Trophoblast cell (in vitro differentiated cells and primary cell): Measurements from ENCODE around the gene RPS19.

Experiments used
- DNase-seq, 2 donors: peaks; one replicate each; pipeline ENCODE4 v3.0.0-alpha.2; 2016
- H2AFZ ChIP-seq: 2 replicates; pipeline ENCODE4 v1.6.1; 2013; ENCODE audit warnings: low read length, moderate library complexity, mild to moderate bottlenecking; ENCODE audit not compliant: insufficient read depth, poor library complexity
- H2AK5ac ChIP-seq: 2 replicates; pipeline ENCODE4 v1.6.1; 2013; ENCODE audit warnings: mild to moderate bottlenecking, low read length
- H2BK120ac ChIP-seq: 2 replicates; pipeline ENCODE4 v1.6.1; 2013; ENCODE audit warnings: low read length, mild to moderate bottlenecking, moderate library complexity; ENCODE audit not compliant: insufficient read depth, poor library complexity
- H2BK12ac ChIP-seq: 2 replicates; pipeline ENCODE4 v1.6.1; 2013; ENCODE audit warnings: mild to moderate bottlenecking, low read length, moderate library complexity
- H2BK5ac ChIP-seq: 2 replicates; pipeline ENCODE4 v1.6.1; 2013; ENCODE audit warnings: low read length, low read depth, moderate library complexity, mild to moderate bottlenecking; ENCODE audit not compliant: poor library complexity
- H3K14ac ChIP-seq: 2 replicates; pipeline ENCODE4 v1.6.1; 2013; ENCODE audit warnings: mild to moderate bottlenecking, low read length
- H3K18ac ChIP-seq: 2 replicates; pipeline ENCODE4 v1.6.1; 2013; ENCODE audit warnings: mild to moderate bottlenecking, low read length
- H3K23ac ChIP-seq: 2 replicates; pipeline ENCODE4 v1.6.1; 2013; ENCODE audit warnings: low read length
- H3K27ac ChIP-seq: 2 replicates; pipeline ENCODE4 v1.5.1; 2013; ENCODE audit warnings: low read depth, mild to moderate bottlenecking, inconsistent platforms, low read length, moderate library complexity
- H3K27me3 ChIP-seq: 2 replicates; pipeline ENCODE4 v1.6.1; 2013; ENCODE audit warnings: inconsistent platforms, mild to moderate bottlenecking, low read length, moderate library complexity; ENCODE audit not compliant: insufficient read depth
- H3K36me3 ChIP-seq, 2 experiments: 1 replicate in 1 of 2; 2 replicates in 1 of 2; pipeline ENCODE4 v1.6.1; 2013; ENCODE audit warnings: low read length in 2 of 2, mild to moderate bottlenecking in 2 of 2, moderate library complexity in 1 of 2; ENCODE audit not compliant: insufficient read depth in 2 of 2, control insufficient read depth in 1 of 2
- H3K4ac ChIP-seq: 2 replicates; pipeline ENCODE4 v1.6.1; 2013; ENCODE audit warnings: low read depth, mild to moderate bottlenecking, low read length, moderate library complexity
- H3K4me1 ChIP-seq, 2 experiments: 1 replicate in 1 of 2; 2 replicates in 1 of 2; pipeline ENCODE4 v1.6.1; 2013; ENCODE audit warnings: low read length in 2 of 2, mild to moderate bottlenecking in 2 of 2, moderate library complexity in 1 of 2; ENCODE audit not compliant: insufficient read depth in 2 of 2, control insufficient read depth in 1 of 2
- H3K4me2 ChIP-seq: 2 replicates; pipeline ENCODE4 v1.6.1; 2013; ENCODE audit warnings: inconsistent platforms, mild to moderate bottlenecking, low read length, moderate library complexity
- H3K4me3 ChIP-seq: 2 replicates; pipeline ENCODE4 v1.5.1; 2013; ENCODE audit warnings: mild to moderate bottlenecking, low read depth, low read length, inconsistent platforms
- H3K79me1 ChIP-seq: one replicate; pipeline ENCODE4 v1.6.1; 2013; ENCODE audit warnings: low read length
- H3K79me2 ChIP-seq: 2 replicates; pipeline ENCODE4 v1.6.1; 2013; ENCODE audit warnings: low read length, mild to moderate bottlenecking; ENCODE audit not compliant: control insufficient read depth, insufficient read depth, poor library complexity
- H3K9ac ChIP-seq: 2 replicates; pipeline ENCODE4 v1.6.1; 2013; ENCODE audit warnings: mild to moderate bottlenecking, low read length
- H3K9me3 ChIP-seq: 2 replicates; pipeline ENCODE4 v1.6.1; 2013; ENCODE audit warnings: low read depth, mild to moderate bottlenecking, control low read depth, inconsistent platforms, low read length; ENCODE audit not compliant: insufficient read depth
- H4K12ac ChIP-seq: 2 replicates; pipeline ENCODE4 v1.6.1; 2013; ENCODE audit warnings: low read depth, mild to moderate bottlenecking, low read length, moderate library complexity
- H4K8ac ChIP-seq: 2 replicates; pipeline ENCODE4 v1.6.1; 2013; ENCODE audit warnings: low read depth, mild to moderate bottlenecking, low read length, moderate library complexity
- H4K91ac ChIP-seq: one replicate; pipeline ENCODE4 v1.6.1; 2013; ENCODE audit warnings: low read depth, mild to moderate bottlenecking, low read length, moderate library complexity
- WGBS: extraction: QIAGEN DNeasy Blood & Tissue Kit; methylation state at CpG from one replicate; pipeline ENCODE4 v1.1.7; 2013; ENCODE audit warnings: missing lambda C conversion rate; ENCODE audit not compliant: insufficient read length, insufficient coverage; ENCODE audit errors: extremely low coverage; 5-methylcytosine and 5-hydroxymethylcytosine counted together

The RPS19 gene

GRCh38 chr19:41897820-41898219 lies 37.8 kb downstream of the RPS19 start:
- H2AFZ ChIP-seq: no peak overlapping the region
- H3K14ac ChIP-seq: no peak overlapping the region
- no peak overlapping the region for H2BK5ac ChIP-seq
- no peak overlapping the region for H2BK120ac ChIP-seq
- H3K79me1 ChIP-seq: no peaks in the 10 kb centered on the region
- H4K12ac ChIP-seq: no peak overlapping the region
- H3K9ac ChIP-seq: no peak overlapping the region
- H3K27ac ChIP-seq: no peak overlapping the region
- peaks cover 65% of the 10 kb centered on the region in 2 experiments for H3K36me3 ChIP-seq
- no peak overlapping the region for H2BK12ac ChIP-seq
- no peaks in the 10 kb centered on the region for H3K4me1 ChIP-seq
- H4K8ac ChIP-seq: no peak overlapping the region
- H3K9me3 ChIP-seq: no peaks in the 10 kb centered on the region
- H3K4me3 ChIP-seq: no peak overlapping the region
- no peak overlapping the region for H3K18ac ChIP-seq
- no CpG with 5 or more reads among the region's 24 CpGs for WGBS
- H3K4ac ChIP-seq: no peak overlapping the region
- DNase-seq: no peak
- H4K91ac ChIP-seq: no peak overlapping the region
- no peaks in the 10 kb centered on the region for H3K27me3 ChIP-seq
- no peaks in the 10 kb centered on the region for H3K79me2 ChIP-seq
- no peak overlapping the region for H3K4me2 ChIP-seq
- no peak overlapping the region for H3K23ac ChIP-seq
- H2AK5ac ChIP-seq: no peak overlapping the region

- Histone ChIP-seq H3K36me3 (peaks cover 66 to 69% of the 10 kb centered on the region in 2 experiments), H3K79me1 (no peaks in the 10 kb centered on the region), H2BK12ac (no peak overlapping the region), H3K4ac (no peak overlapping the region), H3K23ac (no peak overlapping the region), H4K12ac (no peak overlapping the region), H3K18ac (no peak overlapping the region), H3K27me3 (no peaks in the 10 kb centered on the region), H3K4me2 (no peak overlapping the region), H2AK5ac (no peak overlapping the region), H3K4me3 (no peak overlapping the region), H2AFZ (no peak overlapping the region), H3K14ac (no peak overlapping the region), H3K9ac (no peak overlapping the region), H4K8ac (no peak overlapping the region), H3K79me2 (no peaks in the 10 kb centered on the region), H3K4me1 (no peaks in the 10 kb centered on the region), H3K27ac (no peak overlapping the region), H3K9me3 (no peaks in the 10 kb centered on the region), H4K91ac (no peak overlapping the region), H2BK5ac (no peak overlapping the region), H2BK120ac (no peak overlapping the region)
- DNase-seq: no peak
- no CpG with 5 or more reads among the region's 15 CpGs for WGBS
These were observed 38.2 kb downstream of the RPS19 start for GRCh38 chr19:41898235-41898634.

DNA sequence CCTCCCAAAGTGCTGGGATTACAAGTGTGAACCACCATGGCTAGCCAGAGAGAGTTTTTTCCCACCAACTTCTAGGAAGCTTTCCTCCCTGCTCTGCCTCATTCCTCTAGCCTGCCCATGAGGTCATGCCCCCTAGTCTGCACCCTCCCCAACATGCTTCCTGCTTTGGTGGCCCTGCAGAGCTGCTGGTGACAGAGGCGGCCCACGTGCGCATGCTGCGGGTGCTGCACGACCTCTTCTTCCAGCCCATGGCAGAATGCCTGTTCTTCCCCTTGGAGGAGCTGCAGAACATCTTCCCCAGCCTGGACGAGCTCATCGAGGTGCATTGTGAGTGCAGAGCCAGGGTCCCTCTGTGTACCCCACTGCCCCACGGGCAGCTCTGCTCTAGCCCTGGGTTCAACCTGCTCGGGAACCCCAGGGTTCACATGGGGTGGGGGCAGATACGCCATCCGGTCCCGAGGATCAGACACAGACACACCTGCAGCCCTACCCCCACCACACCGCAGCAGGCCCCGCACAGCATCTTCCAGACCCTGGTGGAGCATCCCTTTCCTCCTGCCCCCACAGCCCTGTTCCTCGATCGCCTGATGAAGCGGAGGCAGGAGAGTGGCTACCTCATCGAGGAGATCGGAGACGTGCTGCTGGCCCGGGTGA lies 41.8 kb downstream of the RPS19 start:
- Histone ChIP-seq H3K27ac (no peak overlapping the region), H2AFZ (no peak overlapping the region), H3K79me2 (no peaks in the 10 kb centered on the region), H2BK120ac (no peak overlapping the region), H2BK5ac (no peak overlapping the region), H3K4me1 (no peaks in the 10 kb centered on the region), H4K12ac (no peak overlapping the region), H3K9me3 (peaks cover 2% of the 10 kb centered on the region), H3K14ac (no peak overlapping the region), H3K4me3 (no peak overlapping the region), H3K79me1 (no peaks in the 10 kb centered on the region), H3K4ac (no peak overlapping the region), H3K27me3 (no peaks in the 10 kb centered on the region), H2AK5ac (no peak overlapping the region), H3K23ac (no peak overlapping the region), H4K91ac (no peak overlapping the region), H3K9ac (no peak overlapping the region), H4K8ac (no peak overlapping the region), H3K4me2 (no peak overlapping the region), H3K18ac (no peak overlapping the region), H2BK12ac (no peak overlapping the region), H3K36me3 (peaks cover 76 to 80% of the 10 kb centered on the region in 2 experiments)
- no peak for DNase-seq
- no CpG with 5 or more reads among the region's 21 CpGs for WGBS

GRCh38 chr19:41902594-41902993 lies 42.5 kb downstream of the RPS19 start:
- Histone ChIP-seq H4K8ac (no peak overlapping the region), H2BK120ac (no peak overlapping the region), H4K91ac (no peak overlapping the region), H3K4ac (no peak overlapping the region), H2BK5ac (no peak overlapping the region), H2AK5ac (no peak overlapping the region), H3K4me3 (peak overlapping the region; percentile 10), H3K27ac (no peak overlapping the region), H3K4me1 (no peaks in the 10 kb centered on the region), H3K9me3 (peaks cover 2% of the 10 kb centered on the region), H3K14ac (no peak overlapping the region), H3K36me3 (peaks cover 78 to 83% of the 10 kb centered on the region in 2 experiments), H2AFZ (no peak overlapping the region), H3K23ac (no peak overlapping the region), H2BK12ac (no peak overlapping the region), H3K4me2 (no peak overlapping the region), H3K79me2 (no peaks in the 10 kb centered on the region), H3K79me1 (no peaks in the 10 kb centered on the region), H4K12ac (no peak overlapping the region), H3K18ac (no peak overlapping the region), H3K27me3 (no peaks in the 10 kb centered on the region), H3K9ac (no peak overlapping the region)
- WGBS: no CpG with 5 or more reads among the region's 17 CpGs
- DNase-seq: no peak
